ENCODE results near the gene LRRC19.

DNA sequence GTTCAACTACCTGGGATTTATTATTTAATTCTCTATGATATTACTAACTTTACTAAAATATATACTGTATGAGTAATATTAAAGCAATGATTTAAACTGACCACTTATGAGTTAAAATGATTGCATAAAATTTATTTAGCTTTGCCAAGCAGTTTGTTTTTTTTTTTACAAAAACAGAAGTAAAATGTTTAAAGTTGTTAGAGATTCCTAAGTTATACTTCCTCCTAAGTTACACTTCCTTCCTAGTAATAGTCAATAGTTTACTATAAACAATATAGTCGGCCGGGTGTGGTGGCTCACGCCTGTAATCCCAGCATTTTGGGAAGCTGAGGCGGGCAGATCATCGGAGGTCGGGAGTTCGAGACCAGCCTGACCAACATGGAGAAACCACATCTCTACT is 23.7 kb upstream of the LRRC19 start:
- TF ChIP-seq, protein P1, sequence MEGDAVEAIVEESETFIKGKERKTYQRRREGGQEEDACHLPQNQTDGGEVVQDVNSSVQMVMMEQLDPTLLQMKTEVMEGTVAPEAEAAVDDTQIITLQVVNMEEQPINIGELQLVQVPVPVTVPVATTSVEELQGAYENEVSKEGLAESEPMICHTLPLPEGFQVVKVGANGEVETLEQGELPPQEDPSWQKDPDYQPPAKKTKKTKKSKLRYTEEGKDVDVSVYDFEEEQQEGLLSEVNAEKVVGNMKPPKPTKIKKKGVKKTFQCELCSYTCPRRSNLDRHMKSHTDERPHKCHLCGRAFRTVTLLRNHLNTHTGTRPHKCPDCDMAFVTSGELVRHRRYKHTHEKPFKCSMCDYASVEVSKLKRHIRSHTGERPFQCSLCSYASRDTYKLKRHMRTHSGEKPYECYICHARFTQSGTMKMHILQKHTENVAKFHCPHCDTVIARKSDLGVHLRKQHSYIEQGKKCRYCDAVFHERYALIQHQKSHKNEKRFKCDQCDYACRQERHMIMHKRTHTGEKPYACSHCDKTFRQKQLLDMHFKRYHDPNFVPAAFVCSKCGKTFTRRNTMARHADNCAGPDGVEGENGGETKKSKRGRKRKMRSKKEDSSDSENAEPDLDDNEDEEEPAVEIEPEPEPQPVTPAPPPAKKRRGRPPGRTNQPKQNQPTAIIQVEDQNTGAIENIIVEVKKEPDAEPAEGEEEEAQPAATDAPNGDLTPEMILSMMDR (IDR thresholded peaks at IDR 0.05) = no peak
- TF ChIP-seq POLR2A (IDR thresholded peaks at IDR 0.05) = no peak
